ENCODE data around the gene S100A5. TPM values are rescaled to one million over a fixed set of nuclear protein-coding genes. Genes with fewer than 3 reads are reported as not detected.
"Not testable (repeated sequence)": the region's sequence is repeated elsewhere in the genome, so short reads cannot be mapped to it uniquely, and the experiment has no call there.

The S100A5 gene
- total RNA-seq, 1 experiment from 2014 or later, result 1.5 TPM

GRCh38 chr1:153536671-153537375, 3.9 kb downstream of the S100A5 start:
- DNase-seq (ENCODE audit: low spot score), result no peak
- in situ Hi-C loops (cut with HindIII; ENCODE audit: low sequenced_read_pairs), result no loop called here

- DNase-seq (ENCODE audit: low spot score), result peak; percentile 79
These were observed 4.6 kb downstream of the S100A5 start for GRCh38 chr1:153536012-153536670.

GRCh38 chr1:153535242-153536011, 5.3 kb downstream of the S100A5 start, which contains the start of gene S100A6:
Gene S100A6, minus strand, starts transcription at chr1:153535991. Its CDS starts 652 bp downstream, at chr1:153535339.
- in situ Hi-C loops (cut with HindIII; ENCODE audit: low sequenced_read_pairs), result no loop called here
- DNase-seq (ENCODE audit: low spot score), result peak; percentile 85

More at GRCh38 chr1:153536012-153536670, 4.6 kb downstream of the S100A5 start:
- in situ Hi-C loops (cut with HindIII; ENCODE audit: low sequenced_read_pairs), result no loop called here

DNA sequence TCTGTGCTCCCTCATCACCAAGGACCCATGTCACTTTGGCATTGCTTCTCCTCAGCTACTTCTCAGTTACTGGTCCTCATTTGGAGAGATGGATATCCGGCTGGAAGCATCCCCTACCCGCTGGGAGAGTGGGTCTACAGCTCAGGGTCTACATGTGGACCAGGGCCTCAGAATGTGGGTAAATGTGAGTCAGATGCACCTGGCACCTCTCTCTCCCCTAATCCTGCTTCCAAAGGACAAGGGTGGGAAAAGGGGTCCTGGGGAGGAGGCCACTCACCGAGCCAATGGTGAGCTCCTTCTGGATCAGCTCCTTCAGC, 5.9 kb downstream of the S100A5 start:
- no peak for DNase-seq (ENCODE audit: low spot score)
- in situ Hi-C loops (cut with HindIII; ENCODE audit: low sequenced_read_pairs), result no loop called here

DNA sequence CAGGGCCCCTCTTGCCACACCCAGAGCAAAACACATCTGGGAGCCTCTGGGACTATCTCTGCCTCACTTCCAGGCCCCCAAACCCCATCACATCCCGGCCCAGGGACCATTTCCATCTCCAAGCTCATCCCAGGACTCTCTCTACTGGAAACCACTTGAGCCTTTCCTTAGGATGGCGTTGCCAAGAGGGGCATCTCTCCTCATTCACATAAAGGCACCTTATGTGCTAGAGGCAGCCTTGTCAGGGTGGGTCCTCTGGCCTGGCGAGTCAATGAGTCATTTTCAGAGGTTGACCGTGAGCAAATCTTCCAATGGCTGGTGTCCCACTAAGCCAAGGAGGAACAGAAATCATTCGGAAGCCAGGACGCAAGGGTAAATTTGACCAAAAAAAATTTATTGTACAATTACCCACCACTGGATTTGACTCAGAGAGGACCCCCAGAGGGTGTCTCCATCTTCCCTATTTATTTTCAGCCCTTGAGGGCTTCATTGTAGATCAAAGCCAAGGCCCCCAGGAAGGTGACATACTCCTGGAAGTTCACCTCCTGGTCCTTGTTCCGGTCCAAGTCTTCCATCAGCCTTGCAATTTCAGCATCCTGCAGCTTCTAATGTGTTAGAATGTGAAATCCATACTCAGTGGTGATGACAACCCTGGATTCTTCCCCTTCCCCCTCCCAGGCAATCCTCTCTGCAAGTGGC, 6.4 kb downstream of the S100A5 start:
- DNase-seq (ENCODE audit: low spot score), result peak; percentile 30
- in situ Hi-C loops (cut with HindIII; ENCODE audit: low sequenced_read_pairs), result no loop called here

GRCh38 chr1:153533689-153534201, 7.0 kb downstream of the S100A5 start:
- peak; percentile 43 for DNase-seq (ENCODE audit: low spot score)
- in situ Hi-C loops (cut with HindIII; ENCODE audit: low sequenced_read_pairs), result no loop called here

- peak; percentile 93 for DNase-seq (ENCODE audit: low spot score)
- in situ Hi-C loops (cut with HindIII; ENCODE audit: low sequenced_read_pairs), result no loop called here
These were observed 7.8 kb downstream of the S100A5 start for GRCh38 chr1:153532769-153533599.

DNA sequence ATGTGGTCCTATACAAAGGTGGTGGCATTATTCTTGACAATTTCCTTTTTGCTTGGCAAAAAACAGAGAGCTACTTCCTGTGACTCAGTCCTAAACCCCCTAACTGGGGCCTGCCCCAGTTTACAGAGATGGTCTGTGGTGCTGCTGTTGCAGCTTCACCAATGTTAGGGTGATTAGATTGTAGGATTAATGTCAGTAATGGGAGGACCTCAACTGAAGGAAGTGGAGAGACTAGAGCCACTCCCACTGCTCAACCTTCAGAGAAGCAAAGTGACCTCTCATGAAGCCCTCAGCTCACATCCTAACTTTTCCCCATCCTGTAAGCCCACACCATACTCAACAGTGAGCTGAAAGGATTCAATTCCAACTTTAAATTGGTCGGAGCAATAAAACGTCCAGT, 8.6 kb downstream of the S100A5 start:
- DNase-seq (ENCODE audit: low spot score), result no peak

DNA sequence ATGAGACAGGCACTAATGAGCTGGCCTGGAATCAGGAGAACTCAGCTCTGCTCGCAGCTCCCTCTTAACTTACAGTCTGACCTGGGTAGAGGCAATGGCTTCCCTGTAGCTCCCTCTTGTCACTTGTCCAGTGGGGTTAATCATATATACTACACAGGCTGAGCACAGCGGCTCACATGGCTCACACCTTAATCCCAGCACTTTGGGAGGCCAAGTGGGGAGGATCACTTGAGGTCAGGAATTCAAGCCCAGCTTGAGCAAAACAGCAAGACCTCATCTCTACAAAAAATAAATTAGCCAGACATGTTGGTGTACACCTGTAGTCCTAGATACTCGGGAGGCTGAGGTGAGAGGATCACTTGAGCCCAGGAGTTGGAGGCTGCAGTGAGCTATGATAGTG, 9.1 kb downstream of the S100A5 start:
- no peak for DNase-seq (ENCODE audit: low spot score)
- in situ Hi-C loops (cut with HindIII; ENCODE audit: low sequenced_read_pairs), result no loop called here

More for the DNA sequence above, 8.6 kb downstream of the S100A5 start:
- in situ Hi-C loops (cut with HindIII; ENCODE audit: low sequenced_read_pairs), result no loop called here

- peak; percentile 53 for DNase-seq (ENCODE audit: low spot score)
- in situ Hi-C loops (cut with HindIII; ENCODE audit: low sequenced_read_pairs), result no loop called here
These were observed 13.1 kb downstream of the S100A5 start for GRCh38 chr1:153527683-153528040.

GRCh38 chr1:153527023-153527682, 13.6 kb downstream of the S100A5 start:
- no peak for DNase-seq (ENCODE audit: low spot score)
- in situ Hi-C loops (cut with HindIII; ENCODE audit: low sequenced_read_pairs), result no loop called here

- in situ Hi-C loops (cut with HindIII; ENCODE audit: low sequenced_read_pairs), result no loop called here
- peak; percentile 60 for DNase-seq (ENCODE audit: low spot score)
These were observed 14.6 kb downstream of the S100A5 start for GRCh38 chr1:153526132-153526543.

DNA sequence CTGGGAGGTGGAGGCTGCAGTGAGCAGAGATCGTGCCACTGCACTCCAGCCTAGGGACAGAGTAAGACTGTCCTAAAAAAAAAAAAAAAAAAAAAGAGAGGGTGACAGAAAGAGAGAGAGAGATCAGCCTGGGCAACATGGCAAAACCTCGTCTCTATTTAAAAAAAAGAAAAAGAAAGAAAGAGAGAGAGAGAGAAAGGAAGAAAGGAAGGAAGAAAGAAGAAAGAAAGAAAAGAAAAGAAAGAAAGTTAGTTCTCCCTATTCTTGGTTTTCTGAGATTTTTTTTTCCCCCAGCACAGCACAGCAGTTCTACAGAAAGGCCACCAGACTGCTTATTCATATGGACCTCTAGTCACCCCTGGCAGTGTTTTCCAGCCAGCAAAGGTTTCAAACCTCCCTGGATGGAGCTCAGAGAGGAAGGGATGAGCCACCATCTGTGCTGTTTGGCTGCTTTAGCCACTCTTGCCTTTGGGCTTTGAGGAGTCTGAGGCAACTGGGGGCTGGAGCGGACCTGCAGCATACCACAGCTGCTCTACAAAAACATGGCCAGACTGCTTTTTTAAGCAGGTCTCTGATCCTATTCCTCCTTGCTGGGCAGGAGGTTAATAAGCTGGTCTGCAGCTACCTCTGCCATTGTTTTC, 15.5 kb downstream of the S100A5 start:
- in situ Hi-C loops (cut with HindIII; ENCODE audit: low sequenced_read_pairs), result no loop called here
- peak; percentile 92 for DNase-seq (ENCODE audit: low spot score)

- in situ Hi-C loops (cut with HindIII; ENCODE audit: low sequenced_read_pairs); DNase-seq (ENCODE audit: low spot score): not testable (repeated sequence)
These were observed 18.2 kb downstream of the S100A5 start for GRCh38 chr1:153522353-153523048.

DNA sequence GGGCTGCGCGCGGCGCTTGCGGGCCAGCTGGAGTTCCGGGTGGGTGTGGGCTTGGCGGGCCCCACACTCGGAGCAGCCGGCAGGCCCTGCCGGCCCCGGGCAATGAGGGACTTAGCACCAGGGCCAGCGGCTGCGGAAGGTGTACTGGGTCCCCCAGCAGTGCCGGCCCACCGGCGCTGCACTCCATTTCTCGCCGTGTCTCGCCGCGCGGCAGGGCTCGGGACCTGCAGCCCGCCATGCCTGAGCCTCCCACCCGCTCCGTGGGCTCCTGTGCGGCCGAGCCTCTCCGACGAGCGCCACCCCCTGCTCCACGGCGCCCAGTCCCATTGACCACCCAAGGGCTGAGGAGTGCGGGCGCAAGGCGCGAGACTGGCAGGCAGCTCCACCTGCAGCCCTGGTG, 18.9 kb downstream of the S100A5 start:
- in situ Hi-C loops (cut with HindIII; ENCODE audit: low sequenced_read_pairs); DNase-seq (ENCODE audit: low spot score): not testable (repeated sequence)

DNA sequence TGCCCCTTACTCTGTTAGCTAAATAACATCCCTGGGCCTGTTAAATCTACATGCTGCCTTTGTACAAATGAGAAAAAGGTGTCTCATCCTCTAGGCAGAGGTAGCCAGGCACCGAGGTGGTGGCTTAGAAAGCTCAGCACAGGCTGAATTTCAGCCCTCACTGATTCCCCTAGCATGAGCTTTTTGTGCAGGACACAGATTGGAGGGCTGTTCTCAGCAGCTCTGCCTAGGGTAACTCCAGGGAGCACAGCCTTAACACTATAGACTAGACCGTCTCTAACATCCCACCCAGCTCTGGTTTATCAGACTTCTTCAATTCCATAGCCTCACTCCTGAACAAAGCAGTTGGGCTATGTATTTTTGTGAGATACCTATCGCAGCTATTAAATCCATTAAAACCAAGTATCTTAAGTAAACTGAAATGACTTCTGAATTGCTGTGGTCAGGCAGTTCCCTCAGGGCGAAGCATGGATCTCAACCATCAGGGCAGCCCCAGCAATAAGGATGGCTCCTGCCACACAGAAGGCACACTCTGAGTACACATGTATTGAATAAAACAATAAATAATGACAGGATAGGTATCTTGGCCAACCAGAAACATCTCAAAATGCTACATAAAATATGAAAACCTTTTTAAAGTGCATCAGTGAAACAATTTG, 19.8 kb downstream of the S100A5 start:
- DNase-seq (ENCODE audit: low spot score), result no peak
- in situ Hi-C loops (cut with HindIII; ENCODE audit: low sequenced_read_pairs), result no loop called here
